Fibroblast of pulmonary artery (primary cell): ENCODE results near the gene GAD1.

Experiments used
- DNase-seq: peaks from one replicate; pipeline ENCODE4 v3.0.0-alpha.2; 2010; ENCODE audit warnings: low read depth
- H3K4me3 ChIP-seq: replicated peaks from 2 replicates; pipeline ENCODE4 v1.5.1; 2011; ENCODE audit warnings: low read depth, mild to moderate bottlenecking, control low read depth, low read length, moderate library complexity
- TF ChIP-seq, protein P1 (sequence below): IDR thresholded peaks from 2 replicates; pipeline ENCODE4 v1.5.1; 2011; ENCODE audit warnings: mild to moderate bottlenecking, control low read depth, low read length, inconsistent platforms; ENCODE audit errors: missing control alignments

GAD1 gene

DNA sequence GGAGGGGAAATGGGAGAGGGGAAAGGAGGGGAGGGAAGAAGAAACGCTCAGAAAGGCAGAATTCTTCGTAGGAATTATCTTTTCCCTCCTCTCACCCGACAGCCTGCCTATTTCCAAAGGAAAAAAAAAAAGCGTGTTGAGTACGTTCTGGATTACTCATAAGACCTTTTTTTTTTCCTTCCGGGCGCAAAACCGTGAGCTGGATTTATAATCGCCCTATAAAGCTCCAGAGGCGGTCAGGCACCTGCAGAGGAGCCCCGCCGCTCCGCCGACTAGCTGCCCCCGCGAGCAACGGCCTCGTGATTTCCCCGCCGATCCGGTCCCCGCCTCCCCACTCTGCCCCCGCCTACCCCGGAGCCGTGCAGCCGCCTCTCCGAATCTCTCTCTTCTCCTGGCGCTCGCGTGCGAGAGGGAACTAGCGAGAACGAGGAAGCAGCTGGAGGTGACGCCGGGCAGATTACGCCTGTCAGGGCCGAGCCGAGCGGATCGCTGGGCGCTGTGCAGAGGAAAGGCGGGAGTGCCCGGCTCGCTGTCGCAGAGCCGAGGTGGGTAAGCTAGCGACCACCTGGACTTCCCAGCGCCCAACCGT, at the start of gene GAD1:
TSS of gene GAD1 (plus strand) at position 384 of the 589 bp plus-strand sequence. CDS start 1,705 bp downstream, outside the sequence.
- peak within 1 kb of the TSS; percentile 27 for H3K4me3 ChIP-seq
- TF ChIP-seq, protein P1, sequence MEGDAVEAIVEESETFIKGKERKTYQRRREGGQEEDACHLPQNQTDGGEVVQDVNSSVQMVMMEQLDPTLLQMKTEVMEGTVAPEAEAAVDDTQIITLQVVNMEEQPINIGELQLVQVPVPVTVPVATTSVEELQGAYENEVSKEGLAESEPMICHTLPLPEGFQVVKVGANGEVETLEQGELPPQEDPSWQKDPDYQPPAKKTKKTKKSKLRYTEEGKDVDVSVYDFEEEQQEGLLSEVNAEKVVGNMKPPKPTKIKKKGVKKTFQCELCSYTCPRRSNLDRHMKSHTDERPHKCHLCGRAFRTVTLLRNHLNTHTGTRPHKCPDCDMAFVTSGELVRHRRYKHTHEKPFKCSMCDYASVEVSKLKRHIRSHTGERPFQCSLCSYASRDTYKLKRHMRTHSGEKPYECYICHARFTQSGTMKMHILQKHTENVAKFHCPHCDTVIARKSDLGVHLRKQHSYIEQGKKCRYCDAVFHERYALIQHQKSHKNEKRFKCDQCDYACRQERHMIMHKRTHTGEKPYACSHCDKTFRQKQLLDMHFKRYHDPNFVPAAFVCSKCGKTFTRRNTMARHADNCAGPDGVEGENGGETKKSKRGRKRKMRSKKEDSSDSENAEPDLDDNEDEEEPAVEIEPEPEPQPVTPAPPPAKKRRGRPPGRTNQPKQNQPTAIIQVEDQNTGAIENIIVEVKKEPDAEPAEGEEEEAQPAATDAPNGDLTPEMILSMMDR: no peak
- DNase-seq: peak; percentile 33

DNA sequence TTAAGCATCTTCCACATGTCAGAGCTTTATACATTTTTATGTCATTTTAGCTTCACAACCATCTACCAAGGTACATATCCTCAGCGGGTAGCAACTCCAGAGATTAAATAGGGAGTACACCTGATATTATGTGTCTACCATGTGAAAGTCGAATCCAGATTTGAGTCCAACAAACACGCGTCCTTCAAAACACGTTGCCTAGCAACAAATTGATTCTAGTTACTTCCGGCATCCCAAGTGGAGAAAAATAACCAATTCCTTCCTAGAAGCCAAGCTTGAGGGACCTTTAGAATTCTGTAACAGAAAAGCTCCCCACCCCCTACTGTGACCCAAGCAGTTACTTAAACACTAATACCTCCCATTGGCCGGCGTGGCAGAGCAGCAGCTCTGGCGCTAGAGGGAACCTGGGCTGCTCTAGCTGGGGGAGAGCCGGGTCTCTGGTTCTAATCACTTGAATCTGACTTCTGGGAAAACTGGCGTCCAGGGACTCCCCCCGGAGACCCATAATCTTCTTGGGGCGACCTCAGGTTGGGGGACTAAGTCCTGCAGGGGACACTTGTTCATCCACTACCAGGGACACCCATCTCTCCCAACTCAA, 46.6 kb upstream of the GAD1 start, which contains the start of gene ERICH2:
TSS of gene ERICH2 (plus strand) at position 371 of the 598 bp plus-strand sequence. CDS start 304 bp downstream, outside the sequence.
- peak within 1 kb of the TSS; percentile 62 for H3K4me3 ChIP-seq

DNA sequence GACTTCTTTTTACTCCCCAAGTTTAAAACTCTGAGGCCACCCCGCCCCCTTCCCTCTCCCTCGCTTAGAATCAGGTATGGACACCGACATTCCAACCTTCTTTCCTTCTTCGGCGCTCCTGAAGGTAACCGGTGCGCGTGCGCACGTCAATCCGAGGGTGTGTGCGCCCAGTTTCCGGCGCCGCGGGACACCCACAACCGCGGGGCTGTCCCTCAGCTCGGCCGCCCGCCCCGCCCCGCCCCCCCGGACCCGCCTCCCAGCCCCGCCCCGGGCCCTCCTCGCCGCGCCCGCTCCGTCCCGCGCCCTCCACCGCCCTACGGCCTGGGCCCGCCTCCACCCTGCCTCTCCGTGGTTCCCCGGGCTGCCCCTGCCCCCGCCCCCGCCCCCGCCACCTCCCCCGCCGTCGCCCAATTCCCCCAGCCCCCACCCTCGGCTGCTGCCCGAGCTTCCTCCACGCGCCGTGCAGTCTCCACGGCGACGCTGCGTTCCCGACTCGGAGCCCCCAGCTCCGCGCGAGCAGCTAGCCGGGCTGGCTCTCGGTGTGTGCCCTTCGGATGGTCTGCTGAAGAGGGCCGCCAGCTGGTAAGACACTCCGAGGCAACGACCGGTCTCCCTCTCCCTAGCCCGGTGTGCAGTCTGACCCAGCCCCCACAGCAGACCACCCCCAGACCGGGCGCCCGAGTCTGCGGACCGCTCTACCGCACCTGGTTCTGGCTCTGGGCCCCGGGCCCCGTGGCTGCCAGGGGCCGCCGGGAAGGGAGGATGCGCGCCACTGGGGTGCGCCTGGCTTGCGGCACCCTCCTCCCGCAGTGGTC, 45.9 kb upstream of the GAD1 start:
- peak overlapping the region; percentile 62 for H3K4me3 ChIP-seq
- TF ChIP-seq, protein P1: no peak
- peak; percentile 34 for DNase-seq

More for the DNA sequence above, 46.6 kb upstream of the GAD1 start, which contains the start of gene ERICH2:
- TF ChIP-seq, protein P1: no peak
- DNase-seq: peak; percentile 20

DNA sequence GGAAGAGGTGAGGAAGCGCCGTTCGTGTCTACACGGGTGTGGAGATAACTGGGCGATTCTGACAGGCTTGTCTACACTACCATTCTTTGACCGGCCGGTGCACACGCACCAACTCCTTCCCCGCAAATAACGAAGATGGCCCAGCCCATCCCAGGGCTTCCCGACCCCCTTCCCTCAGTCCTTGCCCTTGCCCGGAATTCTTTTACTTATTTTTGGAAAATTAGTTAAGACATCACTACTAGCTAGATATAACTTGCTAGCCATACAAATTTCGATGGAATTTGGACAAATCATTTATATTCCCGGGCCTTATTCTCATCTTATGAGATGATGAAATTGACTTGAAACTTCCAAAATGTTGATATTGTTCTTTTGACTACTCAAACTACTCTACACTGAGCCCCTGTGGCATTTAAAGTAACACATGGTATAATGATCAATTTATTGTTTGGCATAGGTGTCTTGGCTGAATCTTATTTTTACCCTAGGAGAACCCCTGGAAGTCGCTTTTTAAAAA, 45.2 kb upstream of the GAD1 start:
- TF ChIP-seq, protein P1: no peak
- peak overlapping the region; percentile 50 for H3K4me3 ChIP-seq
- DNase-seq: no peak

DNA sequence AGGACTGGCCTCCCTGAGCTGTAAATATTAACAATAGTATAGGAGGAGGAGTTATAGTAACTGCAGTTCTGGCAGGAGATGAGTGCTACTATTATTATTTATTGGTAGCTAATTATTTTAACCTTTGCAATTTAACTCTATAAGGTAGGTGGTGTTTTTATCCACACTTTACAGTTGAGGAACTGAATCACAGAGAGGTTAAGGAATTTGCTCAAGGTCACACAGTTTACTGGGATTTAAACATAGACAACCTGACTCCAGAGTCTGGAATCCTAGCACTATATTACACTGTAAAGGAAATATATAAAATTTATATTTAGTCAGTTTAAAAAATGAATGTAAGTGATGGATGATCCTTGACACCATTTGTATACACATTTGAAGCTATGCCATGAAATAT, 44.4 kb upstream of the GAD1 start:
- no peak for DNase-seq
- TF ChIP-seq, protein P1: no peak
- no peak overlapping the region for H3K4me3 ChIP-seq

DNA sequence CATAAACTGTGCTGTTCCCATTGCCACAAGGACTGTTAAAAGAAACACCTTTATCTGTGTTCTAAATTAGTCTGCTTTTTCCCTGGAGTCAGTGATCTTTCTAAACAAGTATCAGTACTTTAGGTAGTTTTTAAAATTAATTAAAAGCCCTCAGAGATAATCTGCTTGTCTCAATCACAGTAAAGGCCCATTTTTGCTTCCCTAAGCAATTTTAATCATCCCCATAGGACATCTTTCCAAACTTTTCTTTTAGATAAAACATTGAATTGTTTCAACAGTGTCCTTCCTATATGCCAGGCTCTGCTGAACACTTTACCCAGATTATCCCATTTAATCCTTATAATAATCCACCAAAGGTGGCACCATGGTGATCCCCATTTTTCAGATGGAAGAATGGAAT, 42.6 kb upstream of the GAD1 start:
- TF ChIP-seq, protein P1: no peak
- H3K4me3 ChIP-seq: no peak overlapping the region
- no peak for DNase-seq
